ENCODE data around the gene PRKCZ. TPM values are rescaled to one million over a fixed set of nuclear protein-coding genes. Genes with fewer than 3 reads are reported as not detected.
A peak's percentile ranks its signal among the peaks of the same experiment; 100 is the strongest.

Gene PRKCZ
- total and polyA plus RNA-seq, 5 donors from 2014 or later, result 11.0 to 42.7 (median 13.6) TPM

GRCh38 chr1:2226525-2227345 lies 176.5 kb downstream of the PRKCZ start:
- peak overlapping the region; percentile 88 to 99 (median 89) for H3K4me3 Mint-ChIP-seq
- peaks cover 7% of the 10 kb centered on the region for H3K27me3 Mint-ChIP-seq
- peak overlapping the region in 2 of 3 donors; percentile 95 to 97 for H3K27ac Mint-ChIP-seq
- ATAC-seq (ENCODE audit: low read depth in 2 of 2) (no peak), DNase-seq (no peak)
- no peak overlapping the region for H3K4me3 ChIP-seq (ENCODE audit: low read depth, low read length)
- H3K9me3 ChIP-seq (ENCODE audit: control insufficient read depth in 2 of 2, low read length in 2 of 2), result no peaks in the 10 kb centered on the region
- H3K4me1 Mint-ChIP-seq, result peaks cover 0 to 18% (median 4%) of the 10 kb centered on the region in 4 donors
- H3K4me1 ChIP-seq (ENCODE audit: control insufficient read depth, insufficient read depth, low read length, poor library complexity, severe bottlenecking), result peaks cover 17% of the 10 kb centered on the region
- H3K27ac ChIP-seq (ENCODE audit: insufficient read depth, low read length, poor library complexity, severe bottlenecking), result peak overlapping the region; percentile 66
- H3K36me3 ChIP-seq (ENCODE audit: control insufficient read depth, insufficient read depth, low read length), result no peaks in the 10 kb centered on the region
- peaks cover 0 to 1% (median 0%) of the 10 kb centered on the region in 7 donors for H3K9me3 Mint-ChIP-seq
- no peaks in the 10 kb centered on the region for H3K27me3 ChIP-seq (ENCODE audit: control insufficient read depth, insufficient read depth, low read length)
- no peaks in the 10 kb centered on the region for H3K36me3 Mint-ChIP-seq

- H3K36me3 ChIP-seq (ENCODE audit: control insufficient read depth, insufficient read depth, low read length), result no peaks in the 10 kb centered on the region
- peak; percentile 80 to 85 for ATAC-seq (ENCODE audit: low read depth in 2 of 2)
- no peak overlapping the region for H3K4me3 ChIP-seq (ENCODE audit: low read depth, low read length)
- H3K27ac ChIP-seq (ENCODE audit: insufficient read depth, low read length, poor library complexity, severe bottlenecking), result peak overlapping the region; percentile 66
- DNase-seq, result peak; percentile 87 to 97 (median 95)
- Mint-ChIP-seq H3K4me3 (peak overlapping the region; percentile 77 to 85 (median 81)), H3K36me3 (no peaks in the 10 kb centered on the region), H3K4me1 (peaks cover 0 to 26% (median 10%) of the 10 kb centered on the region in 4 donors), H3K27ac (no peak overlapping the region), H3K27me3 (peaks cover 12% of the 10 kb centered on the region), H3K9me3 (peaks cover 0 to 1% (median 0%) of the 10 kb centered on the region in 7 donors)
- H3K9me3 ChIP-seq (ENCODE audit: control insufficient read depth in 2 of 2, low read length in 2 of 2), result no peaks in the 10 kb centered on the region
- H3K4me1 ChIP-seq (ENCODE audit: control insufficient read depth, insufficient read depth, low read length, poor library complexity, severe bottlenecking), result peaks cover 25% of the 10 kb centered on the region
- H3K27me3 ChIP-seq (ENCODE audit: control insufficient read depth, insufficient read depth, low read length), result no peaks in the 10 kb centered on the region
Measured at GRCh38 chr1:2227346-2228156, 177.3 kb downstream of the PRKCZ start.

GRCh38 chr1:2228157-2228594 lies 178.0 kb downstream of the PRKCZ start, which contains the start of gene SKI:
Gene SKI, plus strand, starts transcription at chr1:2228319. Its CDS starts 448 bp downstream, at chr1:2228767.
- Histone ChIP-seq H3K9me3 (ENCODE audit: control insufficient read depth in 2 of 2, low read length in 2 of 2) (no peaks in the 10 kb centered on the region), H3K27me3 (ENCODE audit: control insufficient read depth, insufficient read depth, low read length) (no peaks in the 10 kb centered on the region), H3K4me3 (ENCODE audit: low read depth, low read length) (peak within 1 kb of the TSS; percentile 86), H3K36me3 (ENCODE audit: control insufficient read depth, insufficient read depth, low read length) (no peaks in the 10 kb centered on the region), H3K4me1 (ENCODE audit: control insufficient read depth, insufficient read depth, low read length, poor library complexity, severe bottlenecking) (peaks cover 31% of the 10 kb centered on the region), H3K27ac (ENCODE audit: insufficient read depth, low read length, poor library complexity, severe bottlenecking) (peak within 1 kb of the TSS; percentile 84)
- H3K27ac Mint-ChIP-seq, result peak within 1 kb of the TSS; percentile 94 to 98 (median 97)
- peak within 1 kb of the TSS; percentile 95 to 99 (median 96) for H3K4me3 Mint-ChIP-seq
- peaks cover 0 to 1% (median 0%) of the 10 kb centered on the region in 7 donors for H3K9me3 Mint-ChIP-seq
- DNase-seq, result no peak
- H3K4me1 Mint-ChIP-seq, result peaks cover 0 to 32% (median 14%) of the 10 kb centered on the region in 4 donors
- no peak for ATAC-seq (ENCODE audit: low read depth in 2 of 2)
- no peaks in the 10 kb centered on the region for H3K36me3 Mint-ChIP-seq
- H3K27me3 Mint-ChIP-seq, result peaks cover 12% of the 10 kb centered on the region

- Mint-ChIP-seq H3K4me3 (peak overlapping the region; percentile 95 to 99 (median 96)), H3K27ac (peak overlapping the region; percentile 94 to 98 (median 97)), H3K9me3 (peaks cover 0 to 1% (median 0%) of the 10 kb centered on the region in 7 donors), H3K36me3 (no peaks in the 10 kb centered on the region), H3K27me3 (peaks cover 16% of the 10 kb centered on the region), H3K4me1 (peaks cover 0 to 37% (median 14%) of the 10 kb centered on the region in 4 donors)
- H3K27me3 ChIP-seq (ENCODE audit: control insufficient read depth, insufficient read depth, low read length), result no peaks in the 10 kb centered on the region
- ATAC-seq (ENCODE audit: low read depth in 2 of 2), result no peak
- peak overlapping the region; percentile 84 for H3K27ac ChIP-seq (ENCODE audit: insufficient read depth, low read length, poor library complexity, severe bottlenecking)
- no peaks in the 10 kb centered on the region for H3K36me3 ChIP-seq (ENCODE audit: control insufficient read depth, insufficient read depth, low read length)
- no peaks in the 10 kb centered on the region for H3K9me3 ChIP-seq (ENCODE audit: control insufficient read depth in 2 of 2, low read length in 2 of 2)
- peaks cover 36% of the 10 kb centered on the region for H3K4me1 ChIP-seq (ENCODE audit: control insufficient read depth, insufficient read depth, low read length, poor library complexity, severe bottlenecking)
- peak in 1 of 3 donors; percentile 45 for DNase-seq
- peak overlapping the region; percentile 86 for H3K4me3 ChIP-seq (ENCODE audit: low read depth, low read length)
Measured at GRCh38 chr1:2228694-2229036, 178.5 kb downstream of the PRKCZ start.

- Histone ChIP-seq H3K4me1 (ENCODE audit: control insufficient read depth, insufficient read depth, low read length, poor library complexity, severe bottlenecking) (peaks cover 42% of the 10 kb centered on the region), H3K36me3 (ENCODE audit: control insufficient read depth, insufficient read depth, low read length) (no peaks in the 10 kb centered on the region), H3K9me3 (ENCODE audit: control insufficient read depth in 2 of 2, low read length in 2 of 2) (no peaks in the 10 kb centered on the region), H3K4me3 (ENCODE audit: low read depth, low read length) (peak overlapping the region; percentile 86), H3K27ac (ENCODE audit: insufficient read depth, low read length, poor library complexity, severe bottlenecking) (peak overlapping the region; percentile 84), H3K27me3 (ENCODE audit: control insufficient read depth, insufficient read depth, low read length) (no peaks in the 10 kb centered on the region)
- Mint-ChIP-seq H3K4me1 (peaks cover 0 to 42% (median 16%) of the 10 kb centered on the region in 4 donors), H3K36me3 (no peaks in the 10 kb centered on the region), H3K4me3 (peak overlapping the region; percentile 95 to 99 (median 96)), H3K27me3 (peaks cover 17% of the 10 kb centered on the region), H3K27ac (peak overlapping the region; percentile 94 to 100 (median 98)), H3K9me3 (peaks cover 0 to 1% (median 0%) of the 10 kb centered on the region in 7 donors)
- DNase-seq (peak; percentile 32 to 85 (median 65)), ATAC-seq (ENCODE audit: low read depth in 2 of 2) (peak; percentile 3 to 6)
Measured at GRCh38 chr1:2229037-2229864, 179.0 kb downstream of the PRKCZ start.

- H3K27ac ChIP-seq (ENCODE audit: insufficient read depth, low read length, poor library complexity, severe bottlenecking), result peak overlapping the region; percentile 84
- Mint-ChIP-seq H3K36me3 (no peaks in the 10 kb centered on the region), H3K27me3 (peaks cover 21% of the 10 kb centered on the region), H3K9me3 (peaks cover 0 to 1% (median 0%) of the 10 kb centered on the region in 7 donors), H3K4me1 (peaks cover 0 to 48% (median 21%) of the 10 kb centered on the region in 4 donors), H3K27ac (peak overlapping the region; percentile 94 to 100 (median 98)), H3K4me3 (peak overlapping the region; percentile 95 to 99 (median 96))
- H3K36me3 ChIP-seq (ENCODE audit: control insufficient read depth, insufficient read depth, low read length), result no peaks in the 10 kb centered on the region
- H3K27me3 ChIP-seq (ENCODE audit: control insufficient read depth, insufficient read depth, low read length), result no peaks in the 10 kb centered on the region
- ATAC-seq (ENCODE audit: low read depth in 2 of 2) (no peak), DNase-seq (no peak)
- H3K4me1 ChIP-seq (ENCODE audit: control insufficient read depth, insufficient read depth, low read length, poor library complexity, severe bottlenecking), result peaks cover 51% of the 10 kb centered on the region
- H3K4me3 ChIP-seq (ENCODE audit: low read depth, low read length), result peak overlapping the region; percentile 86
- H3K9me3 ChIP-seq (ENCODE audit: control insufficient read depth in 2 of 2, low read length in 2 of 2), result no peaks in the 10 kb centered on the region
Measured at GRCh38 chr1:2229911-2230731, 179.9 kb downstream of the PRKCZ start.

Measured in CD4-positive, CD25-positive, alpha-beta regulatory T cell (primary cell).